ENCODE measurements around the gene PCDHGB3. TPM values are rescaled to one million over a fixed set of nuclear protein-coding genes. Genes with fewer than 3 reads are reported as not detected.
"Not testable (repeated sequence)": the region's sequence is repeated elsewhere in the genome, so short reads cannot be mapped to it uniquely, and the experiment has no call there.

The PCDHGB3 gene
- 4.3 TPM for total RNA-seq

GRCh38 chr5:141369994-141370848, at the start of gene PCDHGB3:
TSS of gene PCDHGB3 (plus strand) at chr5:141370242. CDS start at chr5:141370395, 153 bp downstream.
- DNase-seq = no peak

- DNase-seq = no peak
Observed at GRCh38 chr5:141322261-141322660, 47.8 kb upstream of the PCDHGB3 start.

- DNase-seq = no peak
Observed at GRCh38 chr5:141326088-141326854, 43.8 kb upstream of the PCDHGB3 start.

GRCh38 chr5:141328231-141328630, 41.8 kb upstream of the PCDHGB3 start:
- DNase-seq = no peak

GRCh38 chr5:141330299-141331080, 39.6 kb upstream of the PCDHGB3 start, which contains the start of gene PCDHGA1:
TSS of gene PCDHGA1 (plus strand) at chr5:141330514.
- no peak for DNase-seq

GRCh38 chr5:141332571-141332970, 37.5 kb upstream of the PCDHGB3 start:
- DNase-seq = not testable (repeated sequence)

GRCh38 chr5:141338538-141339306, 31.3 kb upstream of the PCDHGB3 start, which contains the start of gene PCDHGA2:
TSS of gene PCDHGA2 (plus strand) at chr5:141338760.
- no peak for DNase-seq

GRCh38 chr5:141340781-141341354, 29.2 kb upstream of the PCDHGB3 start:
- DNase-seq = not testable (repeated sequence)

GRCh38 chr5:141342773-141343172, 27.3 kb upstream of the PCDHGB3 start:
- no peak for DNase-seq

GRCh38 chr5:141343242-141343952, 26.6 kb upstream of the PCDHGB3 start, which contains the start of gene PCDHGA3:
TSS of gene PCDHGA3 (plus strand) at chr5:141343829. CDS start at chr5:141344034, 205 bp downstream.
- DNase-seq = no peak

- DNase-seq = no peak
Observed at GRCh38 chr5:141343953-141344463, 26.0 kb upstream of the PCDHGB3 start.

GRCh38 chr5:141345327-141345726, 24.7 kb upstream of the PCDHGB3 start:
- no peak for DNase-seq

- DNase-seq = not testable (repeated sequence)
Observed at GRCh38 chr5:141346017-141346416, 24.0 kb upstream of the PCDHGB3 start.

- DNase-seq = no peak
Observed at GRCh38 chr5:141349917-141350619, 20.0 kb upstream of the PCDHGB3 start, which contains the start of gene PCDHGB1. TSS of gene PCDHGB1 (plus strand) at chr5:141350099. CDS start at chr5:141350261, 162 bp downstream.

- no peak for DNase-seq
Observed at GRCh38 chr5:141351591-141351990, 18.5 kb upstream of the PCDHGB3 start.

- DNase-seq = no peak
Observed at GRCh38 chr5:141354900-141355469, 15.1 kb upstream of the PCDHGB3 start, which contains the start of gene PCDHGA4. TSS of gene PCDHGA4 (plus strand) at chr5:141355021. CDS start at chr5:141355108, 87 bp downstream.

- no peak for DNase-seq
Observed at GRCh38 chr5:141355641-141356040, 14.4 kb upstream of the PCDHGB3 start.

GRCh38 chr5:141356133-141356532, 13.9 kb upstream of the PCDHGB3 start:
- no peak for DNase-seq

GRCh38 chr5:141356950-141357349, 13.1 kb upstream of the PCDHGB3 start:
- no peak for DNase-seq
